Prostate gland (tissue), 2 donors: Measurements from ENCODE around the gene TMTC4.

Experiments
- POLR2A ChIP-seq: fragments of 450-650 bp; IDR thresholded peaks from one replicate; pipeline ENCODE4 v1.6.1; 2016; ENCODE audit warnings: antibody characterized with exemption, mild to moderate bottlenecking
- TF ChIP-seq, protein P1 (sequence below), 4 experiments: fragments of 200-600 bp in 2 of 4; fragments of 450-650 bp in 2 of 4; sonication (generic) in 2 of 4; IDR thresholded peaks; 1 replicate in 3 of 4; 2 replicates in 1 of 4; pipeline ENCODE4 v1.5.1; 2016 to 2019; ENCODE audit warnings: antibody characterized with exemption in 4 of 4, mild to moderate bottlenecking in 2 of 4, moderate library complexity in 2 of 4

DNA sequence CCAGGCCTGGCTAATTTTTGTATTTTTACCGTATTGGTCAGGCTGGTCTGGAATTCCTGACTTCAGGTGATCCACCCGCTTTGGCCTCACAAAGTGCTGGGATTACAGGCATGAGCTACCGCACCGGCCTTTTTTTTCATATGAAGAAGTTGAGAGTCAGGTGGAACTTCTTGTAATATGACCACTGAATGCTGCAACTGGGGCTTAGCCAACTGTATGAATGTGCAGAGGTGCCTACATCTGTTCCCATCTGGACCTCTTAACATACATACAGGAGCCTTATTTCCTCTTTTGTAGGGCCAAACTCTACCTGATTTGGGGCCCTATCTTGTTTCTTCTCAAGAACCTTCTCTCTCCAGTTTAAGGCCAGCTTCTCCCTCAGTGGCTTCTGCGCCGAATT, 74.1 kb downstream of the TMTC4 start:
- TF ChIP-seq, protein P1, sequence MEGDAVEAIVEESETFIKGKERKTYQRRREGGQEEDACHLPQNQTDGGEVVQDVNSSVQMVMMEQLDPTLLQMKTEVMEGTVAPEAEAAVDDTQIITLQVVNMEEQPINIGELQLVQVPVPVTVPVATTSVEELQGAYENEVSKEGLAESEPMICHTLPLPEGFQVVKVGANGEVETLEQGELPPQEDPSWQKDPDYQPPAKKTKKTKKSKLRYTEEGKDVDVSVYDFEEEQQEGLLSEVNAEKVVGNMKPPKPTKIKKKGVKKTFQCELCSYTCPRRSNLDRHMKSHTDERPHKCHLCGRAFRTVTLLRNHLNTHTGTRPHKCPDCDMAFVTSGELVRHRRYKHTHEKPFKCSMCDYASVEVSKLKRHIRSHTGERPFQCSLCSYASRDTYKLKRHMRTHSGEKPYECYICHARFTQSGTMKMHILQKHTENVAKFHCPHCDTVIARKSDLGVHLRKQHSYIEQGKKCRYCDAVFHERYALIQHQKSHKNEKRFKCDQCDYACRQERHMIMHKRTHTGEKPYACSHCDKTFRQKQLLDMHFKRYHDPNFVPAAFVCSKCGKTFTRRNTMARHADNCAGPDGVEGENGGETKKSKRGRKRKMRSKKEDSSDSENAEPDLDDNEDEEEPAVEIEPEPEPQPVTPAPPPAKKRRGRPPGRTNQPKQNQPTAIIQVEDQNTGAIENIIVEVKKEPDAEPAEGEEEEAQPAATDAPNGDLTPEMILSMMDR (IDR thresholded peaks at IDR 0.05) = no peak
- no peak for TF ChIP-seq POLR2A
